Suprapubic skin (tissue), 4 donors: Measurements from ENCODE around the gene NAALADL2. TPM values are rescaled to one million over a fixed set of nuclear protein-coding genes. Genes with fewer than 3 reads are reported as not detected.

Experiments used
- DNase-seq, 2 donors: peaks; one replicate each; pipeline ENCODE4 v3.0.0-alpha.2; 2019; ENCODE audit warnings: low spot score in 2 of 2
- H3K27ac ChIP-seq: fragments of 200-600 bp; sonication (generic); one replicate; pipeline ENCODE4 v1.5.1; 2019
- H3K27me3 ChIP-seq: fragments of 200-600 bp; sonication (generic); one replicate; pipeline ENCODE4 v1.5.1; 2019
- H3K36me3 ChIP-seq: fragments of 200-600 bp; sonication (generic); one replicate; pipeline ENCODE4 v1.5.1; 2019
- H3K4me1 ChIP-seq: fragments of 200-600 bp; sonication (generic); one replicate; pipeline ENCODE4 v1.5.1; 2019
- H3K4me3 ChIP-seq: fragments of 200-600 bp; sonication (generic); one replicate; pipeline ENCODE4 v1.5.1; 2019; ENCODE audit warnings: mild to moderate bottlenecking
- H3K9me3 ChIP-seq: fragments of 200-600 bp; sonication (generic); one replicate; pipeline ENCODE4 v1.5.1; 2019
- EP300 ChIP-seq: sonication (generic); formaldehyde crosslinking; IDR thresholded peaks from one replicate; pipeline ENCODE4 v1.6.1; 2017; ENCODE audit warnings: antibody characterized with exemption
- POLR2A ChIP-seq, 2 donors: fragments of 450-650 bp; IDR thresholded peaks; one replicate each; pipeline ENCODE4 v1.6.1; 2017; ENCODE audit warnings: antibody characterized with exemption in 2 of 2, mild to moderate bottlenecking in 2 of 2, moderate library complexity in 2 of 2
- POLR2AphosphoS5 ChIP-seq, 3 donors: sonication (generic); formaldehyde crosslinking; IDR thresholded peaks; one replicate each; pipeline ENCODE4 v1.6.1; 2017; ENCODE audit warnings: antibody characterized with exemption in 3 of 3
- WGBS: methylation state at CpG from one replicate; pipeline ENCODE4 v1.1.5; 2018; 5-methylcytosine and 5-hydroxymethylcytosine counted together
- total RNA-seq, 4 donors: library from RNA; depleted of rRNA; stranded (reverse); fragments of >200 nt; gene quantifications; one replicate each; pipeline ENCODE4 v1.1.0, GENCODE V29; 2016
- TF ChIP-seq, protein P1 (sequence below), 2 donors: fragments of 200-600 bp in 1 of 2; fragments of 450-650 bp in 1 of 2; sonication (generic) in 1 of 2; IDR thresholded peaks; one replicate each; pipeline ENCODE4 v1.5.1; 2016 to 2019; ENCODE audit warnings: antibody characterized with exemption in 2 of 2, mild to moderate bottlenecking in 1 of 2, moderate library complexity in 1 of 2

Gene NAALADL2
- total RNA-seq, 4 donors from 2014 or later, result 4.0 to 10.5 (median 8.5) TPM

DNA sequence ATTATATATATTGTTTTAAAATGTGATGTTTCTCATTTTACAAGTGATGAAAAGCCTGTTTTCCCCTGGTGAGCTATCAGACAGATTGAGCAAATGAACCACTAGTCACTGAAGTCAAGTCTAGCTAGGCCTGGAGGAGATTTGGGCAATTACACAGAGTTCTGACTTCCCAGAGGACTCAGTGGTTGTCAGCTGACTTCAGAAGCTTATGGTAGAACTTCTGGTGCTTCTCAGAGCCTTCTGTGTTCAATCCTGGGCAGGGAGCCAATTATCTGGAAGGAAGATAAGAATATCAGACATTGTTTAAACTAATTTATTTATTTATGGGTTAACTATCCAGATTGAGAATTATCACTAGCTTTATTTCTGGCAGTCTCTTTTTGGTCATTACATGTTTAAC is 37.7 kb upstream of the NAALADL2 start:
- Histone ChIP-seq H3K27me3 (no peaks in the 10 kb centered on the region), H3K4me3 (no peak overlapping the region), H3K4me1 (no peaks in the 10 kb centered on the region), H3K27ac (no peak overlapping the region), H3K36me3 (no peaks in the 10 kb centered on the region), H3K9me3 (no peaks in the 10 kb centered on the region)
- TF ChIP-seq POLR2A (IDR thresholded peaks at IDR 0.05) (no peak), POLR2AphosphoS5 (IDR thresholded peaks at IDR 0.05) (no peak), EP300 (no peak)
- TF ChIP-seq, protein P1, sequence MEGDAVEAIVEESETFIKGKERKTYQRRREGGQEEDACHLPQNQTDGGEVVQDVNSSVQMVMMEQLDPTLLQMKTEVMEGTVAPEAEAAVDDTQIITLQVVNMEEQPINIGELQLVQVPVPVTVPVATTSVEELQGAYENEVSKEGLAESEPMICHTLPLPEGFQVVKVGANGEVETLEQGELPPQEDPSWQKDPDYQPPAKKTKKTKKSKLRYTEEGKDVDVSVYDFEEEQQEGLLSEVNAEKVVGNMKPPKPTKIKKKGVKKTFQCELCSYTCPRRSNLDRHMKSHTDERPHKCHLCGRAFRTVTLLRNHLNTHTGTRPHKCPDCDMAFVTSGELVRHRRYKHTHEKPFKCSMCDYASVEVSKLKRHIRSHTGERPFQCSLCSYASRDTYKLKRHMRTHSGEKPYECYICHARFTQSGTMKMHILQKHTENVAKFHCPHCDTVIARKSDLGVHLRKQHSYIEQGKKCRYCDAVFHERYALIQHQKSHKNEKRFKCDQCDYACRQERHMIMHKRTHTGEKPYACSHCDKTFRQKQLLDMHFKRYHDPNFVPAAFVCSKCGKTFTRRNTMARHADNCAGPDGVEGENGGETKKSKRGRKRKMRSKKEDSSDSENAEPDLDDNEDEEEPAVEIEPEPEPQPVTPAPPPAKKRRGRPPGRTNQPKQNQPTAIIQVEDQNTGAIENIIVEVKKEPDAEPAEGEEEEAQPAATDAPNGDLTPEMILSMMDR (IDR thresholded peaks at IDR 0.05), result no peak
- DNase-seq, result no peak

DNA sequence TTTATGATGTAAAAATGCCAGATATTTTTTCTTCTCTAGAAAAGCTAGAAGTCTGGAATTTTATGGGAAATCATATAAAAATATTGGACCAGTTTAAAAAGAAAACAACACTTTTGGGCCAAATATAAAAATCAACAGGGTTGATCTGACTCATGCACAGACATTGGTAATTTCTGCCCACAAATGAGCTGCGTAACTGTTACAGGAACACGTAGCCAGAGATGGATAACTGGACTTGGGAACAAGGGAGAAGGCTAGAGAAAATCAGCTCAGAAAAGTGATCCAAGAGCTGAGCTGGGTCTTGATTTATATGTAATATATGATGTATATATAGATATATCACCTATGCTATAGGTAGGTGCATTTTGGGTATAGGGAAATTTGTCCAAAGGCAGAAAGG is 36.8 kb upstream of the NAALADL2 start:
- TF ChIP-seq EP300, result no peak
- TF ChIP-seq POLR2A (IDR thresholded peaks at IDR 0.05), result no peak
- TF ChIP-seq, protein P1 (IDR thresholded peaks at IDR 0.05), result no peak
- no peak for TF ChIP-seq POLR2AphosphoS5 (IDR thresholded peaks at IDR 0.05)
- Histone ChIP-seq H3K4me3 (no peak overlapping the region), H3K27me3 (no peaks in the 10 kb centered on the region), H3K4me1 (no peaks in the 10 kb centered on the region), H3K27ac (no peak overlapping the region), H3K36me3 (no peaks in the 10 kb centered on the region), H3K9me3 (no peaks in the 10 kb centered on the region)
- 80% methylated on average over 2 of the region's 2 CpGs for WGBS
- no peak for DNase-seq

DNA sequence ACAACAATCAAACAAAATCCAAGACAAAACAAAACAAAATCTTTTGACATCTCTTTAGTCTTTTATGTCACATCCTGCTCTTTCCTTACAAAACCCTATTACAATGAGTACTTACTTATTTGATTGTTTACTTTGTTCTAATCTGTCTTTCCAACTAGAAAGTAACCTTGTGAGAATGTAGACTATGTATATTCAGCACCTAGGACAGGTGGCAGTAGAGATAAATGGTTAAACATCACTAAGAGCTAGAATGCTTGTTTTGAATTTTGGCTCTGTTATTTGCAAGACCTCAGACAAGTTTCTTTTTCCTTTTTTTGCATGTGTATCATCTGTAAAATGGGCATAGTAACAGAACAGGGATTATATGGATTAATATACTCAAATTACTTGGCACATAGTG is 33.1 kb upstream of the NAALADL2 start:
- H3K27ac ChIP-seq, result no peak overlapping the region
- H3K36me3 ChIP-seq, result no peaks in the 10 kb centered on the region
- no peaks in the 10 kb centered on the region for H3K4me1 ChIP-seq
- H3K4me3 ChIP-seq, result no peak overlapping the region
- no peak for DNase-seq
- no peaks in the 10 kb centered on the region for H3K27me3 ChIP-seq
- TF ChIP-seq POLR2A (IDR thresholded peaks at IDR 0.05) (no peak), EP300 (no peak), POLR2AphosphoS5 (IDR thresholded peaks at IDR 0.05) (no peak)
- TF ChIP-seq, protein P1 (IDR thresholded peaks at IDR 0.05), result no peak
- H3K9me3 ChIP-seq, result no peaks in the 10 kb centered on the region

DNA sequence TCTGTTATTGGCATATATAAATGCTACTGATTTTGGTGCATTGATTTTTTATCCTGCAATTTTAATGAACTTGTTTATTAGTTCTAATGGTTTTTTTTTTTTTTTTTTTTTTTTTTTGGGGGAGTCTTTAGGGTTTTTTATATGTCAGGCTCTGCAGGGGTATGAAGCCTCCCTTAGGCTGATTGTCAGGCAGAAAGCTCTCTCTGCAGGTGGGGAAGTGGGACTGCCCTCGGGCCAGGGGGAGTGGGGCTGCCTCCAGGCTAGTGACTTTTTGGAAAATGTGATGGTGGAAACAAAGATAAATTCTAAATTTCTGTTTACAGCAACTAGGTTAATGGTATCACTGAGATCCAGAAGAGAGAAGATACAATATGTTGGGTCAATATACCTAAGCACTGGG is 14.4 kb upstream of the NAALADL2 start:
- DNase-seq, result no peak
- TF ChIP-seq, protein P1 (IDR thresholded peaks at IDR 0.05), result no peak
- TF ChIP-seq EP300, result no peak
- Histone ChIP-seq H3K9me3 (no peaks in the 10 kb centered on the region), H3K4me1 (no peaks in the 10 kb centered on the region), H3K27ac (no peak overlapping the region), H3K36me3 (no peaks in the 10 kb centered on the region), H3K4me3 (no peak overlapping the region), H3K27me3 (no peaks in the 10 kb centered on the region)
- WGBS, result 81% methylated on average over 1 of the region's 1 CpG

DNA sequence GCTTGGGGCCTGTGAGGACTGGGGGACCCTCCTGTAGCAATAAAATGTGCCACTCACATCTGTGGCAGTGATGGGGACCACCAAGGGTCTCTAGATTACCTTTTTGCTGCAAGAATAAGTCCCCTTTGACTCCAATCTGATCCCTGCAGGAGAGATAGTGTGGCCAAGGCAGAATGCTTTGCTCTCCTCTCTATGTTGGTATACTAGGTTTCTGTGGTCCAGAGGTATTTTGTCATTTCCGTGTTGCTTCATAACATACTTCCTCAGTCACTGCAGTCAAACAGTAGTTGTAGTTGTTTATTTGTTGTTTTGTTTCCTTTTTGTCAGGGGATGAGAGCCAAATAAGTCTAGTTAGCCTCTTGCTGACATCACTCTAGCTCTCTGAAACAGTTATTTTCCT is 13.1 kb upstream of the NAALADL2 start:
- Histone ChIP-seq H3K4me1 (no peaks in the 10 kb centered on the region), H3K9me3 (no peaks in the 10 kb centered on the region), H3K4me3 (no peak overlapping the region), H3K36me3 (no peaks in the 10 kb centered on the region), H3K27ac (no peak overlapping the region), H3K27me3 (no peaks in the 10 kb centered on the region)
- 84% methylated on average over 1 of the region's 1 CpG for WGBS
- TF ChIP-seq, protein P1 (IDR thresholded peaks at IDR 0.05), result no peak
- TF ChIP-seq EP300, result no peak
- no peak for TF ChIP-seq POLR2A (IDR thresholded peaks at IDR 0.05)
- TF ChIP-seq POLR2AphosphoS5 (IDR thresholded peaks at IDR 0.05), result no peak
- no peak for DNase-seq
